ENCODE measurements around the gene MARCHF3.
"Not testable (repeated sequence)": the region's sequence is repeated elsewhere in the genome, so short reads cannot be mapped to it uniquely, and the experiment has no call there.

The MARCHF3 gene

GRCh38 chr5:126839407-126839806 lies 191.0 kb downstream of the MARCHF3 start:
- DNase-seq = not testable (repeated sequence)

DNA sequence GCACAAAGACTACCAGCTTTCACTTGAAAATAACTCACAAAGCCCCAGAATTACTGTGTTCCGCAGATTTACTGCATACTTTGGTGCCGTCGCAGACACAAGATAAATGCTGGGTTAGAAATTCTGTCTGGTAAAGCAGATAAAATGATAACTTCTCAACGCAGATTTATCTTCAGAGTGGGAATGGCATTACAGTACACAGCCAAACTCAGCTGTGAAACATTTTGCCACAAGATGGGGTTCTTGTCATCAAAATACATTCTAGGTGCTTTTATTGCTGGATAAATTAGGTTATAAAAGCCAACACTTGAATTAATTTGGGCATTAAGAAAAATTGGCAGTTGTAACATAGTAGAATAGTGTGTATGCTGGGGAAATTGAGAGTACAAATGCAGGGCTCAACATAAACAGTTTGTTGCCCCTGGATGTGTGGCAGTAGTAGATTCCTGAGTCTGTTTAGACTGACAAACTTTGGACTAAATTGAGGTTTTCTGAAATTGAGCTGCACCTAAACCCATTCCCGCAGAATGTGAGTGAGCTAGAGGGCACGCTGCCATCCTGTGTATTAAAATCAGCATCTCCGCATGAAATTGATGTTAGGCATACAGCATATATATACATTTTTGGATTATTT lies 192.3 kb downstream of the MARCHF3 start:
- DNase-seq = no peak

DNA sequence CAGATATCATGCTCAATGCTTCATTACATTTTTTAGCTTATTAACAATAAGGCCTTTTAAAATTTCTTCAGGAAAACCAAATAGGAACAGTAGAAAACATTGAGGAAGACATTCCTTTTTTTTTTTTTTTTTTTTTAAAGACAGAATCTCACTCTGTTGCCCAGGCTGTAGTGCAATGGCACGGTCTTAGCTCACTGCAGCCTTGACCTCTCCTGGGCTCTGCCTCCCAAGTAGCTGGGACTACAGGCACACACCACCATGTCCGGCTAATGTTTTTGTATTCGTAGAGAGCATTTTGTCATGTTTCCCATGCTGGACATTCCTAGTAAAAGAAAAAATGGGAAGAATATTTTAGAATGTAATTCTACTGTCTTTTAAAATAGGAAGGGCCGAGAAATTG lies 193.1 kb downstream of the MARCHF3 start:
- no peak for DNase-seq

GRCh38 chr5:126836778-126837177 lies 193.6 kb downstream of the MARCHF3 start:
- DNase-seq = no peak

- DNase-seq = no peak
Observed at GRCh38 chr5:126831156-126831555, 199.2 kb downstream of the MARCHF3 start.

DNA sequence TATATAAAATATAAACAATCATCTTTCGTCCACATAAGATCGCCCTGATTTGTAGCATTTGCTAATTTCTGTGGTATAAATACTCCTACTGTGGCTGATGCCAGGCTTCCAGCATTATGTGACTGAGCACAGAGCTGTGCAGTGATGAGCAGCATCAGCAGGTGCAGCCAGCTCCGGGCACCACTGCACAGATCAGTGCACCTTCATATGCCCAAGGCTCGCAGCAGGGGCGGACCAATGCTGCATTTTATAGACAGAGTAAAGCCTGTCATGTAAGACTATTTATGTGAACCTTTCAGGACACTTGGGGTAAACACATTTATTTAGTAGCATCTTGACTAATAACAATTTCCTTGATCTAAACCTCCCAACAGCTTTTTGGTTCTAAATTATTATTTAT lies 200.3 kb downstream of the MARCHF3 start:
- DNase-seq = no peak

- DNase-seq = no peak
Observed at GRCh38 chr5:126829098-126829497, 201.3 kb downstream of the MARCHF3 start.

- no peak for DNase-seq
Observed at GRCh38 chr5:126826619-126827215, 203.6 kb downstream of the MARCHF3 start.

DNA sequence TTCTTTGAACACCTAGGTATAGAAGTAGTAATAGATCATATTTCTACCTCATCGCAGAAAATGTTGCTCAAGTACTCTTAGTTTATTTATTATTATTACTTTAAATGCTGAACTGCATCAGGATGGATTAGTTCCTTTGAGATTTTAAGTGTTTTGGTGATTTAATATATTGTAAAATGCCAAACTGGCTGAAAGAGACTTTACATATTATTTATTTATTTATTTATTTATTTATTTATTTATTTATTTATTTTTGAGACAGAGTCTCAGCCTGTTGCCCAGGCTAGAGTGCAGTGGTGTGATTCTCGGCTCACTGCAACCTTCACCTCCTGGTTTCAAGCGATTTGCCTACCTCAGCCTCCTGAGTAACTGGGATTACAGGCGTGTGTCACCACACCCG lies 211.1 kb downstream of the MARCHF3 start:
- no peak for DNase-seq

- no peak for DNase-seq
Observed at GRCh38 chr5:126818736-126819135, 211.6 kb downstream of the MARCHF3 start.
